ENCODE results near the gene BDH2. TPM values are rescaled to one million over a fixed set of nuclear protein-coding genes. Genes with fewer than 3 reads are reported as not detected.

The BDH2 gene
- total RNA-seq, 1 experiment from 2014 or later: 40.2 TPM

DNA sequence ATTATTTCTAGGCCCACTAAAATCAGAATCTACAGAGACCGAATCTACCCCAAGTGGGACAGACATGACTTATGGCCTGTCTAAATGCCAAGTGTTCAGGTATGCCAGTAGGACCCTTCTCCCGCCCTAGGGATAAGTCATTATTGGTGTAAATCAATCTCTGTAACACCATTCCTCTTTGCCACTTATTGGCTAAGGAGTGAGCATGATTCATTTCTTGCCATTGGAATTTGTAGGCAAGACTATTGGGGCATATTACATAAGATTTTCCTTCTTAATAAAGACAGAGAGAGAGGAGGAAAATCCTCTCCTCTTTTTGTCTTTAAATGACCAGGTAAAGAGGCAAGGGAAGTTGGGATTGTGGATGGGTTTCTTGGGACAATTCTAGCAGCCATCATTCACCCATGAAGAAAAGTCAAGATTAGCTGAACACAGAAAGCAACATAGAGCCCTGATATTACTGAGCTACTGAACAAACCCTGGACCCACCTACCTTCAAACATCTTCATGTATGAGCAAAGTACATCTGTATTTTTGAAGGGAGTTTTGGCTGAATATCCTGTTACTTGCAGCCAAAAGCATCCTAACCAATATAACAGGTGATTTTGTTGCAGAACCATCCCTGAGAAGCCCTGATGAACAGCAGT lies 25.7 kb downstream of the BDH2 start:
- Histone ChIP-seq H3T11ph (ENCODE audit: low read length) (no peak overlapping the region), H4K8ac (replicated peaks; ENCODE audit: insufficient read length, low read depth, low read length) (no peak overlapping the region), H3K9ac (ENCODE audit: extremely low read depth, insufficient read length, low read length) (no peak overlapping the region), H3K56ac (ENCODE audit: insufficient read length, low read depth, low read length) (no peak overlapping the region), H3K14ac (ENCODE audit: insufficient read depth, low read length) (no peak overlapping the region), H3K4ac (ENCODE audit: low read depth, low read length) (no peak overlapping the region), H2AK5ac (ENCODE audit: insufficient read length, low read length) (no peak overlapping the region), H3K79me2 (ENCODE audit: insufficient read depth, low read length) (no peaks in the 10 kb centered on the region), H3K23me2 (ENCODE audit: insufficient read length, low read depth, low read length, poor library complexity, severe bottlenecking) (peaks cover 7% of the 10 kb centered on the region), H3K18ac (ENCODE audit: insufficient read length, low read depth, low read length) (no peak overlapping the region), H3K79me1 (ENCODE audit: insufficient read depth, low read depth, low read length, poor library complexity, severe bottlenecking) (no peaks in the 10 kb centered on the region), H3K4me2 (ENCODE audit: insufficient read depth, insufficient read length, low read length) (no peak overlapping the region), H2BK12ac (ENCODE audit: insufficient read length, low read depth, low read length) (no peak overlapping the region), H3K27me3 (ENCODE audit: insufficient read depth, low read length) (peaks cover 5% of the 10 kb centered on the region; the same call in 1 of the 2 replicates), H3K27ac (ENCODE audit: insufficient read length, low read depth, low read length) (no peak overlapping the region), H4K20me1 (ENCODE audit: control insufficient read depth, insufficient read depth, insufficient read length) (no peaks in the 10 kb centered on the region), H3K23ac (ENCODE audit: insufficient read length, low read depth, low read length) (no peak overlapping the region), H3K4me1 (ENCODE audit: insufficient read depth, low read length) (no peaks in the 10 kb centered on the region), H2AFZ (ENCODE audit: low read length) (no peak overlapping the region), H3K9me3 (ENCODE audit: control insufficient read depth, low read depth, low read length) (no peaks in the 10 kb centered on the region), H2BK15ac (ENCODE audit: low read depth, low read length) (no peak overlapping the region), H4K91ac (ENCODE audit: insufficient read length, low read depth, low read length) (no peak overlapping the region), H2BK5ac (ENCODE audit: insufficient read length, low read length) (no peak overlapping the region), H2BK120ac (ENCODE audit: low read depth, low read length, poor library complexity, severe bottlenecking) (no peak overlapping the region), H4K5ac (ENCODE audit: insufficient read length, low read depth, low read length) (no peak overlapping the region), H2BK20ac (ENCODE audit: low read depth, low read length, poor library complexity, severe bottlenecking) (no peak overlapping the region)
- TF ChIP-seq, protein P1, sequence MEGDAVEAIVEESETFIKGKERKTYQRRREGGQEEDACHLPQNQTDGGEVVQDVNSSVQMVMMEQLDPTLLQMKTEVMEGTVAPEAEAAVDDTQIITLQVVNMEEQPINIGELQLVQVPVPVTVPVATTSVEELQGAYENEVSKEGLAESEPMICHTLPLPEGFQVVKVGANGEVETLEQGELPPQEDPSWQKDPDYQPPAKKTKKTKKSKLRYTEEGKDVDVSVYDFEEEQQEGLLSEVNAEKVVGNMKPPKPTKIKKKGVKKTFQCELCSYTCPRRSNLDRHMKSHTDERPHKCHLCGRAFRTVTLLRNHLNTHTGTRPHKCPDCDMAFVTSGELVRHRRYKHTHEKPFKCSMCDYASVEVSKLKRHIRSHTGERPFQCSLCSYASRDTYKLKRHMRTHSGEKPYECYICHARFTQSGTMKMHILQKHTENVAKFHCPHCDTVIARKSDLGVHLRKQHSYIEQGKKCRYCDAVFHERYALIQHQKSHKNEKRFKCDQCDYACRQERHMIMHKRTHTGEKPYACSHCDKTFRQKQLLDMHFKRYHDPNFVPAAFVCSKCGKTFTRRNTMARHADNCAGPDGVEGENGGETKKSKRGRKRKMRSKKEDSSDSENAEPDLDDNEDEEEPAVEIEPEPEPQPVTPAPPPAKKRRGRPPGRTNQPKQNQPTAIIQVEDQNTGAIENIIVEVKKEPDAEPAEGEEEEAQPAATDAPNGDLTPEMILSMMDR (conservative IDR thresholded peaks at IDR 0.05): no peak
- no peaks in the 10 kb centered on the region for H3K9me3 Mint-ChIP-seq
- peaks cover 20 to 21% of the 10 kb centered on the region in 2 experiments for H3K4me1 Mint-ChIP-seq
- no CpG with 5 or more reads among the region's 2 CpGs for WGBS (ENCODE audit: extremely low coverage, insufficient read length, low lambda C conversion rate)
- no peak overlapping the region for H3K4me3 Mint-ChIP-seq
- DNase-seq: no peak
- no peak overlapping the region for H3K27ac Mint-ChIP-seq
- H3K36me3 Mint-ChIP-seq (ENCODE audit: insufficient read depth in 1 of 3, low read depth in 3 of 3): no peaks in the 10 kb centered on the region
- H3K27me3 Mint-ChIP-seq (ENCODE audit: low read depth): peaks cover 34% of the 10 kb centered on the region

Data from H9 (cell line).